T-helper 9 cell (primary cell): Measurements from ENCODE around the gene FHIP2A.

Experiments
- DNase-seq: peaks from one replicate; pipeline ENCODE4 v3.0.0-alpha.2; 2020

Gene FHIP2A

DNA sequence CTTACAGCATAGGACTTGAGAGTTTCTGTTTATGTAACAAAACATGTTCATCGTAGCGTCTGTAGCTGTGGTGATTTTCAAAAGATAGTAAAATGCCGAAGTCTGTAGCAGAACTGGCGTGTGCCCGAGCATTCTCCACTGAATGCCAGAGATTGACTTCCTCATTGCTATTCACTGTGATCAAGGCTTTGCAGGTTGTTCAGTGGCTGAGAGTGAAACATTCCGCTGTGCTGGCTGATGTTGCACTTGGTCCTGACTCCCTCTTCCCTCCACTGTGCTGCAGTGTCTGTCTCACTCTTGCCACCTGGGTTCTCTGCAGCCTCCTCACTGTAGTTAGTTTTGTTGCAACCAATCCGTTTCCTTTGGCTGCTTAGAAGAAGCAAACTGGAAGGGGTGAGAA lies 37.6 kb downstream of the FHIP2A start:
- no peak for DNase-seq

DNA sequence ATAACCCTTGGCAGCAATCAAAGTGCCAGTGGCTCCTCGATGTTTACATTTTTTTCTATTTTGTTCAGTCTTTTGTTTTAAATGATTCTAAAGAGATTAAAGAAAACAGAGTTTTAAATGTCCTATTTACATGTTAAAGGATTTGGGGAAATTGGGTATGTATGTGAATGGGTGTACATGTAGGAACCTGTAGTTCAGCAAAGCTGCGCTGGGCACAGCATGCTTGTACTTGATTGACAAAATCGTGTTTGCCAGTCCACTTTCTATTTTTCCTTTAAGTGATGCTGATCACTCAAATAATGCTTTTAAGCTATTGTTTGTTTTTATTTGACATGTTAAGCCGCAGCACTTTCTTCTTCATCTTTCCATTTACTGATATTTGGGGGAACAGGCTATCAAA lies 40.9 kb downstream of the FHIP2A start:
- no peak for DNase-seq

DNA sequence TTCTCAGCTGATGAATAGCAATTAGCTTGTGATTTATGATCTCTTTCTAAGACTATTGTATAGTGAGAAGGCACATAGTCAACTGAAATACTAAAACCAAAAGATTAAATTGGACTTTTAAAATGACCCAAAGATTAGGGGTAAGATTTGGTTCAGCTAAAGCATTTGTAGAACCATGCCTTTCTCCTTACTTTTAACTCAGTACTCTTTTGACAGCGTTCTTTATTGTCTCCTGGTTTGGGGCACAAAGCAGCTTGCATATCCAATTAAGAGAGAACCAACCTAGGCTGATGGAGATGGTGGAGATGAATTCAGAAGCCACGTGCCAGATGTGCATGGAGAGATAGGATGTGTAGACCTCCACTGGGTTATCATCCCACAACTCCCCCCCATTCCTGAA lies 45.8 kb downstream of the FHIP2A start:
- DNase-seq, result no peak

DNA sequence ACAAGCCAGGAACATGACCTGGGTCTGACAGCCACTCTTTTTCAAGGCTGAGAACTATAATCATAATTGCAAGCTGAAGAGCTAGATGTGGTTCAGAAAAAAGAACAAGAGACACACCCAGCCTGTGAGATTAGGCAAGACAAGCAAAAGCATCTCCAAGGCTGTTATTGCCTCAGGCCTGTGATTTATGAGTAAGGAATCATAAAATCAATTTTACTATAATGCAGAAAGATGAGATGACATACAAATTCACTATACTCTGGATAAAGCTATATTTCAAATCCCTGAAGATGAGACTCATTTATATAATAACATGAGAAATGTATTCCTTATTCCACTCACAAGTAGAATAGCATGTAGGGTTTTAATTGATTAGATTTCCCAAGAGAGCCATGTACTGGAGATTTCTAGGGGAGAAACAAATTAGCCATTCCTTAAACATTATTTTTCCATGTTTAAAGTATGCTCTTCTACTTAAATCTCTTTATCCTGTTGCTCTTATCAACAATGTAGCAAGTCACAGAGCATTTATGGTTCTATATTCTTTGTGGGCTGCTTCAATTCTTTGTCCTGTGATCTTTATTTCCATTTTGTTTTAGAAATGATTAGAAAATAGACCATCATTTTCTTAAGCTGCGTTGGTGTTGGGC lies 47.4 kb downstream of the FHIP2A start:
- no peak for DNase-seq

DNA sequence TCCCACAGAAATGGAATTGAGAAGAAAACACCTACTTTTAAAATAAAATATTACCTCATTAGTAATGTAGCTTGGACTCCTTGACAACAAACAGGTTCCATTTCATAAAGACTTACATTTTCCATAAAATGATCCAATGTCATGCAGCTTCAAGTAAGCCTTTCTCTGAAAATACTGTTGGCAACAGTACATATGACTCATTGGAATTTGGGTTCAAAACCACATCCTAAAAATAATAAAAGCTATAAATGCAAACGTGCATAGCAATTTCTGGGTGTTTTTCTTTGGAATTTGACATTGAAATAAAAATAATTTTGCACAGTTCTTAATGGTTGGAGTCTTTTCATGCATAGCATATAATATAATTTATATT lies 47.9 kb downstream of the FHIP2A start:
- DNase-seq, result no peak

DNA sequence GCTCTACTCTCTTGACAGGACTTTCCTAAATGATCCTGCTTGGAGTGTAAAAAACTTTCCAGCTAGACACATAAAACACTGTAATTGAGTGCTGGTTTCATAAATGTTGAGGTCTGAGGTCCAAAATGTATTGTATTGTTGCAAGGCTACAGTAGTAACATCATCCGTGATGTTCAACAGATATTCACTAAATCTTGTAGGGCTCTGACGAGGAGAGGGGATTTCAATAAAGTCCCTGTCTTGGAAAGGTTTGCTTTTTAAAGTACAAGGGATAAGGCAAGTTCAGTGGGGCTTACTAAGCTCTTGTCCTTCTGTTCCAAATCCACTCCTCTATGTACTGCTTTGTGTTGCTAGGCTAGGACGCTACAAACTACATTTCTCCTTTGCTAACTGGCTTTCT lies 48.9 kb downstream of the FHIP2A start:
- DNase-seq, result no peak

DNA sequence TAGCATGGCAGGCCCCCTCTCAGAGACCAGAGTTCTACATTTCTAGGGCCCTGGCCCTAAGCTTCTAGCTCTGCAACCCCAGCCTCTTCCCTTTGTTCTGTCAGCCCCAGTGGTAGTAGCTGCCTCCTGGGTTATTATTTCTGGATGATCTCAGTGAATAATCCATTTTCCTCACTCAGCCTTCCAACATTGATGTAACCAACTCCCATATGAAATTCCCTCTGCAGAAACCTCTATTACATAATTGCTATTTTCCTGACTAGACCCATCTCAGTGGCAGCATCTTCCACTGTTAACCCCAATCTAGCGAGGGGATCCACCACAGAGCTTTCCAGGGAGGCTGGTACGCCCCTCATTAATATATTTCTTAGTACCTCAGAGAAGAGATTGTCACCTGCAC lies 49.8 kb downstream of the FHIP2A start:
- DNase-seq, result no peak
